ENCODE data around the gene TTLL13.

DNA sequence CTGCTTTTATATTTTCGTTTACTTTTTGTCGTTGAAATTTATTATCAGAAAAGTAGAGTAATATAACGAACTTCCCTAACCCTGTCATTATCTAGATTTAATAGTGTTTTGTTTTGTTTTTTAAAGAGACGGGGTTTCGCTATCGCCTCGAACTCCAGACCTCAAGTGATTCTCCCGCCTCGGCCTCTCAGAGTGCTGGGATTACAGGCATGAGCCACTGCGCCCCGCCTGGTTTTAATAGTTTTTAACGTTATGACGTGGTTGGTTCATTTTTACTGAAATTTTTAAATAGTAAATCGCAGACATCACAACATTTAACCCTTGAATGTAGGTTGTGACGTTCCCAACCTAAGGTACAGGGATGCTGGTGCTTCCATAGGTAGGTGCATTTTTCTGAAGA, 17.1 kb downstream of the TTLL13 start:
- TF ChIP-seq, protein P1, sequence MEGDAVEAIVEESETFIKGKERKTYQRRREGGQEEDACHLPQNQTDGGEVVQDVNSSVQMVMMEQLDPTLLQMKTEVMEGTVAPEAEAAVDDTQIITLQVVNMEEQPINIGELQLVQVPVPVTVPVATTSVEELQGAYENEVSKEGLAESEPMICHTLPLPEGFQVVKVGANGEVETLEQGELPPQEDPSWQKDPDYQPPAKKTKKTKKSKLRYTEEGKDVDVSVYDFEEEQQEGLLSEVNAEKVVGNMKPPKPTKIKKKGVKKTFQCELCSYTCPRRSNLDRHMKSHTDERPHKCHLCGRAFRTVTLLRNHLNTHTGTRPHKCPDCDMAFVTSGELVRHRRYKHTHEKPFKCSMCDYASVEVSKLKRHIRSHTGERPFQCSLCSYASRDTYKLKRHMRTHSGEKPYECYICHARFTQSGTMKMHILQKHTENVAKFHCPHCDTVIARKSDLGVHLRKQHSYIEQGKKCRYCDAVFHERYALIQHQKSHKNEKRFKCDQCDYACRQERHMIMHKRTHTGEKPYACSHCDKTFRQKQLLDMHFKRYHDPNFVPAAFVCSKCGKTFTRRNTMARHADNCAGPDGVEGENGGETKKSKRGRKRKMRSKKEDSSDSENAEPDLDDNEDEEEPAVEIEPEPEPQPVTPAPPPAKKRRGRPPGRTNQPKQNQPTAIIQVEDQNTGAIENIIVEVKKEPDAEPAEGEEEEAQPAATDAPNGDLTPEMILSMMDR (IDR thresholded peaks at IDR 0.05) = no peak
- TF ChIP-seq POLR2A (IDR thresholded peaks at IDR 0.05) = no peak
